AG08396 (cell line): ENCODE results near the gene COMT.

Experiments used
- DNase-seq: peaks from one replicate; pipeline ENCODE4 v3.0.0; 2012; ENCODE audit warnings: low spot score, mixed read lengths

COMT gene

GRCh38 chr22:19970031-19970478 is 28.5 kb downstream of the COMT start:
- no peak for DNase-seq

GRCh38 chr22:19970479-19971275 is 29.1 kb downstream of the COMT start:
- DNase-seq: peak; percentile 88

GRCh38 chr22:19971276-19972124 is 29.9 kb downstream of the COMT start:
- no peak for DNase-seq

GRCh38 chr22:19972251-19972650 is 30.7 kb downstream of the COMT start:
- no peak for DNase-seq

GRCh38 chr22:19972652-19973550 is 31.3 kb downstream of the COMT start:
- no peak for DNase-seq

- DNase-seq: no peak
These were observed 32.1 kb downstream of the COMT start for GRCh38 chr22:19973551-19974267.

- peak; percentile 80 for DNase-seq
These were observed 32.8 kb downstream of the COMT start for GRCh38 chr22:19974268-19974861.

GRCh38 chr22:19974935-19975706 is 33.5 kb downstream of the COMT start:
- no peak for DNase-seq

- DNase-seq: no peak
These were observed 34.1 kb downstream of the COMT start for GRCh38 chr22:19975707-19976035.

GRCh38 chr22:19976671-19977070 is 35.1 kb downstream of the COMT start:
- no peak for DNase-seq

GRCh38 chr22:19977296-19978243 is 36.0 kb downstream of the COMT start:
- no peak for DNase-seq

GRCh38 chr22:19978748-19979147 is 37.2 kb downstream of the COMT start:
- DNase-seq: no peak

GRCh38 chr22:19979712-19980493 is 38.3 kb downstream of the COMT start:
- no peak for DNase-seq

GRCh38 chr22:19980766-19981165 is 39.2 kb downstream of the COMT start:
- no peak for DNase-seq

GRCh38 chr22:19981171-19981960 is 39.8 kb downstream of the COMT start:
- DNase-seq: no peak

GRCh38 chr22:19981961-19982920 is 40.7 kb downstream of the COMT start:
- no peak for DNase-seq
